UCSD-AML1 (cell line): ENCODE results near the gene FBLN1.
"Not testable (repeated sequence)": the region's sequence is repeated elsewhere in the genome, so short reads cannot be mapped to it uniquely, and the experiment has no call there.

Experiments
- DNase-seq: peaks from one replicate; lab custom pipeline; 2025; ENCODE audit not compliant: unreplicated experiment; lab: John Stamatoyannopoulos, UW

FBLN1 gene

DNA sequence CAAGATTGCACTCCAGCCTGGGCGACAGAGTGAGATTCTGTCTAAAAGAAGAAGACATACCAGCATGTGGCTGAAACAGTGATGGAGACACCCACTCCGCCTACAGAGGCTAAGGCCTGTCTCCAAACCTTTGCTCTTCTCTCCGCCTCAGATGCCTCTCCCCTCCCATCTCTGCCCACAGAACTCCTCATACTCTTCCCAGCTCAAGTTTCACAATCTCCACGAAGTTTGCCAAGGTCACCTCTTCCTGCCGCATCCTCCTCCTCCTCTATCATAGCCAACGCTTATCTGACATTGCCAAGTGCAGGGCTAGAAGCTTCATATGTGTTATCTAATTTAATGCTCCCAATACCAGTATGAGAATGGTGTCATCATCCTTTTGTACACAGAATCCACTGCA, 25.9 kb upstream of the FBLN1 start:
- DNase-seq: no peak

DNA sequence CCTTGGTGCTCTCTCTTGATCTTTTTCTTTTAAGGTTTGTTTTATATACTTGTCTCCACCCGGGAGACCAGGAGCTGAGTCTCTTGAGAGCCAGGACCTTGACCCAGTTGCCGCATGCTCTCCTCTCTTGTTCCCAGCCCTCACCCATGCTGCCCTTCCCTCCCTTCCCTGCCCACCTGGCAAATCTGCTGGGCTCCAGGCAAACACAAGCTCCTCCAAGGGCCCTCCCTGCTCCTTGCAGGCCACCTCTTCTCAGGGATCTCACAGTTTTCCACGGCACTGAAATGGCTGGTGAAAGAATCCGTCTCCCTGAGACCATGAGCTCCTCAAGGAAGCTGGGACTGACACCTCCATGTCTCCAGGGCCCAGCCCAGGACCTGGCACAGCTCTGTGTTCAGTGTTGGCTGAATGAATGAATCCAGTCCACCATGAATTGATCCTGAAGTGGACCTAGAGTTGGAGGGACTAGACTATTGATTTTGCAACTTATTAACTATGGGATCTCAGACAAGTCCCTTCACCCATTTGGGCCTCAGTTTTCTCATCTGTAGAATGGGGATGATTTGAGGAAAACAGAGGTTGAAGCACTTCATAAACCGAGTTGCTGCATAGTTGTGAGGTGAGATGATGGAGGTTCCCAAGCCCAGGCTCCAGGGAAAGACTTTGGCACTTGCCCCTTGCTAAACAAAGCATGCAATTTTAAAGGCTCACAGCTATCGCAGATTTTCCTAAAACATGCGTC, 25.1 kb upstream of the FBLN1 start:
- no peak for DNase-seq

- no peak for DNase-seq
Observed at GRCh38 chr22:45478108-45478771, 24.4 kb upstream of the FBLN1 start.

GRCh38 chr22:45480717-45481116, 22.0 kb upstream of the FBLN1 start:
- no peak for DNase-seq

DNA sequence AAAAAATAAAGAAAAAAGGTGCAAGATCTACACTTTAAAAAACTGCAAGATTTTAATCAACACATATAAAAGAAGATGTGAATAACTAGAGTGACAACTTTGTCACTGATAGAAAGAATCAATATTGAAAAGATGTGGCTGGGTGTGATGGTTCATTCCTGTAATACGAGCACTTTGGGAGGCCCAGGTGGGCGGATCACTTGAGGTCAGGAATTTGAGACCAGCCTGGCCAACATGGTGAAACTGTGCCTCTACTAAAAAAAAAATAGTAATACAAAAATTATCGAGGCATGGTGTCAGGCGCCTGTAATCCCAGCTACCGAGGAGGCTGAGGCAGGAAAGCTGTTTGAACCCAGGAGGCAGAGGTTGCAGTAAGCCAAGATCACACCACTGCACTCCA, 21.0 kb upstream of the FBLN1 start:
- no peak for DNase-seq

GRCh38 chr22:45482169-45482568, 20.5 kb upstream of the FBLN1 start:
- DNase-seq: no peak

DNA sequence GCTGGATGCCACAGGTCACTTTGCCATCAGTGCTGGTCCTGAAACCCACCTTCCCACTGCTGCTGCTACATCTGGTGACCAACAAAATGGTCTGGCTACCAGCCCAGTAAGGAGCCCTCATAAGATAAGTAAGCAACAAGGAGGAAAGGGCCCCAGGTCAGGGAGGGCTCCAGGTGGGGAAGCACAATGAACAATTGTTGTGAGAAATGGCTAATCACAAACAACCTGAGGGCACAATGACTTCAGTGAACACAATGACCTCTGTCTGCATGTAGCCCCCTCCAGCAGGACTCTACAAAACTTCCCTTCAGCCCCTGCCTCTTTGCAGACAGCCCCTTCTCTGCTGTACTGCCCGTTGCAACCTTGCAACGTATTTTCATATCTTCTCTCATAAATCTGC, 19.4 kb upstream of the FBLN1 start:
- no peak for DNase-seq

- DNase-seq: no peak
Observed at GRCh38 chr22:45483918-45484499, 18.7 kb upstream of the FBLN1 start.

DNA sequence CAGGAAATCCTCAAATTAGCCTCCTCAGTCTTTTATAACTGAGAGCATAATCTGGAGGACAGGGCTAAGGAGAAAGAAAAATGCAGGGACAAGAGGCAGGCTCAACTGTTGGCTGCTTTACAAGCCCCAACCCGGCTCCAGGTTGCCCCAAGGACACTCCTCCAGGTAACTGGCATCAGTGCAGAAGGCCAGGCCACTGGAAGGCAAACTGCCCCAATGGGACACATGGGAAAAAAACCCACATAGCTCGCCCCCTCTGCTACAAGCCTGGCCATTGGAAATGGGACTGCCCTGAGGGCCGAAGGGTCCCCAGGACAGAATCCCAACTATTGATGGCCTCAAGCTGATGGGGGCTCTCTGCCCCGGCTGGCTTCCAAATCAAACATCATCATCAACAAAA, 17.9 kb upstream of the FBLN1 start:
- no peak for DNase-seq

DNA sequence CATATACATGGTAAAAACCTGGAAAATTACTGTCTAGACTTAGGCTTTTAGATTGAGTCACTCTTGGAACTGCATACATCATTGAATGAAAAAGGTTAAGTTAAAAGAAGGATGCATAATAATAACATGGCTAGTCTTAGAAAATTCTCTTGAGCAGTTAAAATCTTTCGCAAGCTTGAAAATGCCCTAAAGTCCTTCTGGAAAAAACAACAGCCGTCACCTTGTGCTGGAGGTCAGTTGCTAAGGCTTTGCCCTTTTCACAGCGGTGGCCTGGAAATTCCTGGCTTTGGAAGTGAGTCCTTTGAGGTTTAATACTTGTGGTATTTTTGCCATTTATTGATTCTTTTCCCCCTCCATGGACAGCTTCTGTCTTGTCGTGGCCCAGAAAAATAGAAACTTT, 17.4 kb upstream of the FBLN1 start:
- no peak for DNase-seq

- DNase-seq: no peak
Observed at GRCh38 chr22:45488764-45489370, 13.8 kb upstream of the FBLN1 start.

GRCh38 chr22:45490836-45491235, 11.8 kb upstream of the FBLN1 start:
- DNase-seq: no peak

- DNase-seq: no peak
Observed at GRCh38 chr22:45491841-45492240, 10.8 kb upstream of the FBLN1 start.

DNA sequence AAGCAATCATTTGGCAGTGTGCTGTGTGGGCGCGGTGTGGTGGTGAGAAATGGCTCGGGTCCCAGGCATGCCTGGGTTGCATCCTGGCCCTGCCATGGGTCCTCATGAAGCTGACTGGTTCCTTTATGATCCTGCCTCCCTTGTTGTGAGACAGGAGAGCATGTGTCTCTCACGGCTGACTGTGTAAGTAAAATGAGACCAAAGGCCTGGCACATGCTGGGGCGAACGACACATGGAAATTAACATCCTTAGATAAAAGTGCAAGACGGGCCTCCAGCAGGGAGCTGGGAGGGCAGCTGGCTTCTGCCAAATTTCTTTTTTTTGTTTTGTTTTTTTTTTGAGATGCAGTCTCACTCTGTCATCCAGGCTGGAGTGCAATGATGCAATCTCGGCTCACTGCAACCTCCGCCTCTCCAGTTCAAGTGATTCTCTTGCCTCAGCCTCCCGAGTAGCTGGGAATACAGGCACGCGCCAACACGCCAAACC, 9.4 kb upstream of the FBLN1 start:
- no peak for DNase-seq

- not testable (repeated sequence) for DNase-seq
Observed at GRCh38 chr22:45494306-45494705, 8.4 kb upstream of the FBLN1 start.

DNA sequence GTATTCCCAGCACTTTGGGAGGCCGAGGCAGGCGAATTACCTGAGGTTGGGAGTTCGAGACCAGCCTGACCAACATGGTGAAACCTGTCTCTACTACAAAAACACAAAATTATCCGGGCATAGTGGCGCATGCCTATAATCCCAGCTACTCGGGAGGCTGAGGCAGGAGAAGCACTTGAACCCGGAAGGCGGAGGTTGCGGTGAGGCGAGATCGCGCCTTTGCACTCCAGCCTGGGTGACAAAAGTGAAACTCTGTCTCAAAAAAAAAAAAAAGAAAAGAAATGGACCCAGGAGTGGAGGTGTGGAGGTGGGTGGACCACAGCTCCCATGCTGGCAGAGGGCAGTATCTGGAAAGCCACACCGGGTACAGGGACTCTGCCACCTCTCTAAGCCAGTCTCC, 7.1 kb upstream of the FBLN1 start:
- DNase-seq: not testable (repeated sequence)

DNA sequence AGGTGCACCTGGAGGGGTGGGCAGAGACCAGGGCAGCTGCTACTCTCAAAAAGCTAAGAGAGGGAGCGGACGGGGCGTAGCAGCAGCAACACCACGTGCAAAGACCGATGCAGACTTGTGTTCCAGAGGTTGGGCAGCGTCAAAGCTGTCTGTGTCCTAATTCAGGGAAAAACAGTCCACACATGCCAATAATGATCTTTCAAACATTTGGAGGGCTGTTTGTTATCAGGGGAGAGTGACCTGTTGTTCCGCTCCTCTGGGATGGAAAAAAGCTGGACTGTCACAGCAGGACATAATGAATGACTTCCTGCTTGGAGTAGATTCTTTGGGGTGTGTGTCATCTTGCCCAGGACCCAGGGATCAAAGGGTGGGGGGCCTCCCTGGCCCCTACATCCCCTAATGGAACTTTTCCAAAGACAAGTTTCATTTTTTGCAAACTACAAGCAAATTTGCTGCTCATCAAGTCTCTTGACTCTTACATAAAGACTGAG, 6.2 kb upstream of the FBLN1 start:
- DNase-seq: no peak

- DNase-seq: no peak
Observed at GRCh38 chr22:45497351-45498145, 5.1 kb upstream of the FBLN1 start.

GRCh38 chr22:45499746-45500145, 2.9 kb upstream of the FBLN1 start:
- DNase-seq: no peak

- no peak for DNase-seq
Observed at GRCh38 chr22:45503050-45503815, 550 bp downstream of the FBLN1 start.
